CD8-positive, alpha-beta memory T cell (primary cell): Measurements from ENCODE around the gene ZNF595. TPM values are rescaled to one million over a fixed set of nuclear protein-coding genes. Genes with fewer than 3 reads are reported as not detected.
"Not testable (repeated sequence)": the region's sequence is repeated elsewhere in the genome, so short reads cannot be mapped to it uniquely, and the experiment has no call there.

Experiments
- CTCF ChIA-PET: fragments of 350-600 bp; sonication (Branson Sonifier 250); formaldehyde crosslinking; loops from one replicate; lab custom pipeline; 2021; ENCODE audit warnings: antibody characterized with exemption; lab: Charles Lee
- POLR2A ChIA-PET: fragments of 350-600 bp; sonication (Branson Sonifier 250); formaldehyde crosslinking; loops from one replicate; lab custom pipeline; 2021; ENCODE audit warnings: antibody characterized with exemption; lab: Charles Lee
- DNase-seq, 5 donors: peaks; one replicate each; pipeline versions ENCODE4 v3.0.0 to v3.0.0-alpha.2; 2020 to 2022; ENCODE audit warnings: mixed read lengths in 1 of 5
- H3K27ac ChIP-seq: one replicate; pipeline ENCODE4 v1.7.0; 2013; ENCODE audit warnings: low read depth, mild to moderate bottlenecking, low read length, moderate library complexity
- H3K27me3 ChIP-seq: 2 replicates; pipeline ENCODE4 v1.7.0; 2013; ENCODE audit warnings: low read length, mild to moderate bottlenecking; ENCODE audit not compliant: insufficient read depth, poor library complexity, severe bottlenecking
- H3K36me3 ChIP-seq: 2 replicates; pipeline ENCODE4 v1.7.0; 2013; ENCODE audit warnings: mild to moderate bottlenecking, low read length, moderate library complexity; ENCODE audit not compliant: insufficient read depth
- H3K4me1 ChIP-seq: 2 replicates; pipeline ENCODE4 v1.7.0; 2013; ENCODE audit warnings: mild to moderate bottlenecking, low read length, moderate library complexity; ENCODE audit not compliant: insufficient read depth
- H3K4me3 ChIP-seq: 2 replicates; pipeline ENCODE4 v1.7.0; 2013; ENCODE audit warnings: mild to moderate bottlenecking, low read length
- H3K9me3 ChIP-seq: 2 replicates; pipeline ENCODE4 v1.7.0; 2013; ENCODE audit warnings: mild to moderate bottlenecking, low read length
- H3K27ac Mint-ChIP-seq, 8 donors: one replicate each; pipeline ENCODE4 v1.8.0; 2020 to 2021; ENCODE audit warnings: mixed read lengths in 8 of 8, mild to moderate bottlenecking in 6 of 8, inconsistent platforms in 3 of 8, moderate library complexity in 3 of 8
- H3K27me3 Mint-ChIP-seq, 2 donors: one replicate each; pipeline ENCODE4 v1.8.0; 2020 to 2021; ENCODE audit warnings: mixed read lengths in 2 of 2, mild to moderate bottlenecking in 1 of 2, moderate library complexity in 1 of 2
- H3K36me3 Mint-ChIP-seq, 3 donors: one replicate each; pipeline ENCODE4 v1.8.0; 2020 to 2021; ENCODE audit warnings: mixed read lengths in 3 of 3, inconsistent platforms in 1 of 3, mild to moderate bottlenecking in 1 of 3
- H3K4me1 Mint-ChIP-seq, 3 donors: one replicate each; pipeline ENCODE4 v1.8.0; 2020 to 2021; ENCODE audit warnings: mixed read lengths in 3 of 3, inconsistent platforms in 1 of 3, mild to moderate bottlenecking in 1 of 3
- H3K4me3 Mint-ChIP-seq, 7 donors: one replicate each; pipeline ENCODE4 v1.8.0; 2020 to 2021; ENCODE audit warnings: mixed read lengths in 7 of 7, mild to moderate bottlenecking in 6 of 7, moderate library complexity in 4 of 7, inconsistent platforms in 2 of 7
- H3K9me3 Mint-ChIP-seq, 5 donors: one replicate each; pipeline ENCODE4 v1.8.0; 2020 to 2022; ENCODE audit warnings: mixed read lengths in 5 of 5, mild to moderate bottlenecking in 3 of 5, moderate library complexity in 2 of 5, inconsistent platforms in 1 of 5
- polyA plus RNA-seq: library from polyadenylated mRNA; unstranded; fragments of 300-500 nt; fragmentation: Illumina TruSeq; gene quantifications from one replicate; pipeline ENCODE4 v1.2.3, GENCODE V29; 2021
- total RNA-seq, 2 experiments: library from RNA; stranded (reverse); gene quantifications; one replicate each; pipeline ENCODE4 v1.2.3, GENCODE V29; 2021

The ZNF595 gene
- total RNA-seq (1 to 10 TPM; 7.7 to 8.5 TPM), polyA plus RNA-seq (10.6 TPM)

GRCh38 chr4:52804-53479 lies at the start of gene ZNF595:
TSS of gene ZNF595 (plus strand) at chr4:53321. CDS start at chr4:53489, 168 bp downstream.
- POLR2A ChIA-PET, result interaction anchor here (1.4 kb wide), 1 partner anchor 72 kb away, joined by 6 read pairs; the partner anchor contains the start of gene ZNF718

DNA sequence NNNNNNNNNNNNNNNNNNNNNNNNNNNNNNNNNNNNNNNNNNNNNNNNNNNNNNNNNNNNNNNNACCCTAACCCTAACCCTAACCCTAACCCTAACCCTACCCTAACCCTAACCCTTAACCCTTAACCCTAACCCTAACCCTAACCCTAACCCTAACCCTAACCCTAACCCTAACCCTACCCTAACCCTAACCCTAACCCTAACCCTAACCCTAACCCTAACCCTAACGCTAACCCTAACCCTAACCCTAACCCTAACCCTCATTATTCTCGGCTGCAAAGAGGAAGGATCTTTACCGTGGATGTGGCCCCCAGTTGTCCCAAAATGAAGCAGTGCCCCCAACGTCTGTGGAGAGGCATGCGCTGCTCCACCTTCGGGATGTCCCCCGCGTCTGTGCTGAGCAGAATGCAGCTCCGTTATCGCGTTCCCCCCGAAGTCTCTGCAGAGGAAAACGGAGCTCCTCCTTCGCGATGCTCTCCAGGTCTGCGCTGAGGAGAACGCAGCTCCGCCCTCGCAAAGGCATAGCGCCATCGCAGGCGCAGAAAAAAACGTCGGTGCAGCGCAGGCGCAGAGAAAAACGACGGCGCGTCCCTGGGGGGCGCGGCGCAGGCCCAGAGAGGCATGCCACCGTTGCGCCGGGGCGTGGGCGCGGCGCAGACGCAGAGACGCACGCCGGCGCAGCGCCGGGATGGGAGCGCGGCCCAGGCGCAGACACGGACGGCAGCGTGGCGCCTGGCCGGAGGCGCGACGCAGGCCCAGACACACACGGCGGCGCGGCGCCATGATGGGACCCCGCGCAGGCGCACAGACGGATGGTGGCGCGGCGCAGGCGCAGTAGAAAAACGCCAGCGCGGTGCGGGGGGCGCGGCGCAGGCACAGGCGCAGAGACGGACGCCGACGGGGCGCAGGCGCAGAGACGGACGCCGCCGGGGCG lies 42.9 kb upstream of the ZNF595 start:
- CTCF ChIA-PET, H3K36me3 Mint-ChIP-seq, H3K27me3 ChIP-seq, H3K4me1 Mint-ChIP-seq, H3K27ac ChIP-seq, H3K9me3 Mint-ChIP-seq, H3K27me3 Mint-ChIP-seq, H3K4me1 ChIP-seq, H3K36me3 ChIP-seq, H3K4me3 Mint-ChIP-seq, H3K9me3 ChIP-seq, H3K27ac Mint-ChIP-seq, H3K4me3 ChIP-seq, POLR2A ChIA-PET: not testable (repeated sequence)
- peak in 1 of 5 donors; percentile 50 for DNase-seq

More at GRCh38 chr4:52804-53479, at the start of gene ZNF595:
- not testable (repeated sequence) for H3K27ac ChIP-seq, H3K4me1 Mint-ChIP-seq, H3K4me3 Mint-ChIP-seq, H3K4me1 ChIP-seq, H3K27ac Mint-ChIP-seq, H3K4me3 ChIP-seq, H3K27me3 ChIP-seq, H3K36me3 Mint-ChIP-seq, H3K27me3 Mint-ChIP-seq, H3K9me3 ChIP-seq, H3K36me3 ChIP-seq, H3K9me3 Mint-ChIP-seq
- CTCF ChIA-PET, result interaction anchor here (2.2 kb wide), 1 partner anchor 10 kb away, joined by 7 read pairs; no protein-coding TSS in a partner anchor
- DNase-seq, result peak; percentile 7 to 53 (median 41)

DNA sequence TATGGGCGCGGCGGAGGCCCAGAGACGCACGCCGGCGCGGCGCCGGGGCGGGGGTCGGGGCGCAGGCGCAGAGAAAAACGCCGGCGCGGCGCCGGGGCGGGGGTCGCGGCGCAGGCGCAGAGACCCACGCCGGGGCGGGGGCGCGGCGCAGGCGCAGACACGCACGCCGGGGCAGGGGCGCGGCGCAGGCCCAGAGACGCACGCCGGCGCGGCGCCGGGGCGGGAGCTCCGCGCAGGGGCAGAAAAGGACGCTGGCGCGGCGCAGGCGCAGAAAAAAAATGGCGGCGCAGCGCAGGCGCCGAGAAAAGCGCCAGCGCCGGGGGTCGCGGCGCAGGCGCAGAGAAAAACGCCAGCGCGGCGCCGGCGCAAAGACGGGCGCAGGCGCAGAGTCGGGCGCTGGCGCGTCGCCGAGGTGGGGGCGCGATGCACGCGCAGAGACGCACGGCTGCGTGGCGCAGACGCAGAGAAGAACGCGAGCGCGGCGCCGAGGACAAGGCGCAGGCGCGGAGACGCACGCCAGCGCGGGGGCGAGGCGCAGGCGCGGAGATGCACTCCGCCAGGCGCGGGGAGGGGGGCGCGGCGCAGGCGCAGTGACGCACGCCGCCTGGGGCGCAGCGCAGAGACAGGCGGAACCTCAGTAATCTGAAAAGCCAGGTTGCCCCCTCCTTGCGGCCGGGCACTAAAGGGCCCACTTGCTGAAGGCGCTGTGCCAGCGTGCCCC lies 41.9 kb upstream of the ZNF595 start:
- CTCF ChIA-PET, H3K36me3 ChIP-seq, H3K4me1 Mint-ChIP-seq, H3K4me3 Mint-ChIP-seq, H3K9me3 Mint-ChIP-seq, H3K27ac Mint-ChIP-seq, H3K4me1 ChIP-seq, H3K4me3 ChIP-seq, H3K27me3 Mint-ChIP-seq, POLR2A ChIA-PET, DNase-seq, H3K9me3 ChIP-seq, H3K27me3 ChIP-seq, H3K27ac ChIP-seq, H3K36me3 Mint-ChIP-seq: not testable (repeated sequence)

GRCh38 chr4:11816-12417 lies 41.2 kb upstream of the ZNF595 start:
- CTCF ChIA-PET, H3K9me3 Mint-ChIP-seq, H3K27ac ChIP-seq, H3K36me3 ChIP-seq, H3K27me3 ChIP-seq, H3K4me1 ChIP-seq, H3K27ac Mint-ChIP-seq, H3K4me1 Mint-ChIP-seq, H3K9me3 ChIP-seq, H3K4me3 ChIP-seq, POLR2A ChIA-PET, H3K36me3 Mint-ChIP-seq, H3K27me3 Mint-ChIP-seq, H3K4me3 Mint-ChIP-seq: not testable (repeated sequence)
- DNase-seq, result peak in 3 of 5 donors; percentile 19 to 49 (median 25)

DNA sequence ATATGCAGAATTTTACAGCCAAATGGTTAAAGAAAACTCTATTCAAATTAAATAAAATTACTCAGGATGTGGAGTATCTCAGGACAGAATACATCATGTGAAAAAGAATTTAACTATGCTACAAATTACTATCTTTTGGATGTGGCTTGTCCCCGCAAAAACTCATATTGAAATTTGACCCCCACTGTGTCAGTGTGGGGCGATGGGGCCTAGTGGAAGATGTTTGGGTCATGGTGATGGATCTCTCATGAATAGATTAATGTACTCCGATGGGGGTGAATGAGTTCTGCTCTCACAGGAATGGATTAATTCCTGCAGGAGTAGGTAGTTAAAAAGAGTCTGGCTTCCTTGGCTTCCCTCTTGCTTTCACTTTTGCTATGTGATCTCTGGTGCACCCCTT lies 35.0 kb upstream of the ZNF595 start:
- H3K27me3 Mint-ChIP-seq, CTCF ChIA-PET, H3K9me3 Mint-ChIP-seq, POLR2A ChIA-PET, H3K36me3 ChIP-seq, H3K27me3 ChIP-seq, H3K4me1 Mint-ChIP-seq, H3K4me1 ChIP-seq, H3K27ac Mint-ChIP-seq, H3K36me3 Mint-ChIP-seq, H3K4me3 ChIP-seq, H3K9me3 ChIP-seq, H3K4me3 Mint-ChIP-seq, H3K27ac ChIP-seq, DNase-seq: not testable (repeated sequence)

DNA sequence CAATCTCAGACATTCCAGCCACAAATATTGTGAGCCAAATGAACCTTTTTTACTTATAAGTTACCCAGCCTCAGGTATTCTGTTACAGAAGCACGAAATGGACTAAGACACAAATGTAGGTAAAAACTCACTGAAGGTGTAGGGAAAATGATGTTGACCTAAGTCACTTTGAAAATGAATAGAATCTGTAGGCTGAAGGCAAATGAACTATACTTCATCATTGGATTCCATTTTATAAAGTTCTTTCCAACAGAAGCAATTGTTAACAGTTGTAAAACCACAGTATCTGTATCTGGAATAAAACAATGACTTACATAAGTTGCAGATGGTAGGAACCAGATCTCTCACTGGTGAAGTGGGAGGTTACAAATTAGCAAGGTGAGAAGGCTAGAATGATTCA lies 34.5 kb upstream of the ZNF595 start:
- H3K4me3 Mint-ChIP-seq, H3K27ac ChIP-seq, H3K27me3 Mint-ChIP-seq, H3K9me3 Mint-ChIP-seq, CTCF ChIA-PET, H3K4me1 ChIP-seq, H3K4me1 Mint-ChIP-seq, DNase-seq, H3K4me3 ChIP-seq, H3K27me3 ChIP-seq, H3K36me3 ChIP-seq, H3K27ac Mint-ChIP-seq, H3K9me3 ChIP-seq, POLR2A ChIA-PET, H3K36me3 Mint-ChIP-seq: not testable (repeated sequence)

DNA sequence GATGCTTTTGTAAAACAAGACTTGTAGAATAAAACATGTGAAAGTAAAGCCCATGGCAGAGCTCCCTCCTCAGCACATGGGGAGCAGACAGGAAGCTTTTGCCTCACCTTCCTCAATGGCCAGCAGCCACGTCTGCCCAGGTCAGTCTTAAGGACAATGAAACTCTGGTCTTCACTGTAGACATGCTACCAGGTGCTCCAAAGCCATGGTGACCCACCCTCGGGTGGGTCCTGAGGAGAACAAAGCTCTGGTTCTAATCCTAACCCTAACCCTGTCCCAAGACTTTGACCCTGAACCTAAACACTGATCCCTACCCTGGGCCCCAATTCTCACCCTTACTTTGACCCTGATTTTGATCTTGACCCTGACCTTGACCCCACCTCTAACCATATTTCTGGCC lies 30.2 kb upstream of the ZNF595 start:
- CTCF ChIA-PET, H3K36me3 Mint-ChIP-seq, H3K4me3 Mint-ChIP-seq, H3K36me3 ChIP-seq, H3K27ac ChIP-seq, POLR2A ChIA-PET, H3K9me3 Mint-ChIP-seq, H3K4me1 ChIP-seq, DNase-seq, H3K27me3 Mint-ChIP-seq, H3K27ac Mint-ChIP-seq, H3K4me1 Mint-ChIP-seq, H3K4me3 ChIP-seq, H3K9me3 ChIP-seq, H3K27me3 ChIP-seq: not testable (repeated sequence)

DNA sequence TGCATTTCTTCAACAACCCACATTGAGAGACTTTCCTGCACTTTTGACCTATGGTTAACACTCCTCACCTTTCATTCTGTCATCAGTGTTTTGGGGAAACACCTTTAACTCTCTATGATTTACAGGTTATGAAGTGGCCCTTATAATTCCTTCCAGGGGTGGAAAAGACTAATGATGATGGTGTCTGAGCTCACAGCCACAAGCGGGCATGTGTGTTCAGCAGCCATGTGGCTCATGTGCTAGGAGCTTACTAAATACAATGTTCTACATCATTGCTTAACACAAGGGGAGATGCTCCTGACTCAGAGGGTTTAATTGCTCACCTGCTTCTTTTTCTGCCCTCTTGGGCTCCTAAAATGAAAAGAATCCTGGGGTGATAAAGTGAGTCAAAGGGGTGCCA lies 28.8 kb upstream of the ZNF595 start:
- H3K9me3 Mint-ChIP-seq, H3K27ac ChIP-seq, H3K4me1 Mint-ChIP-seq, H3K4me1 ChIP-seq, POLR2A ChIA-PET, H3K27me3 Mint-ChIP-seq, DNase-seq, H3K4me3 Mint-ChIP-seq, H3K36me3 Mint-ChIP-seq, H3K9me3 ChIP-seq, CTCF ChIA-PET, H3K4me3 ChIP-seq, H3K27ac Mint-ChIP-seq, H3K27me3 ChIP-seq, H3K36me3 ChIP-seq: not testable (repeated sequence)
